Fibroblast of skin of right biceps (primary cell): ENCODE results near the gene FBXO31.

Experiments used
- DNase-seq: peaks from one replicate; pipeline ENCODE4 v3.0.0-alpha.2; 2013

The FBXO31 gene

GRCh38 chr16:87383505-87384161, at the start of gene FBXO31:
TSS of gene FBXO31 (minus strand) at chr16:87383776. CDS start at chr16:87383744, 32 bp downstream.
- peak; percentile 96 for DNase-seq

- DNase-seq: no peak
Measured at GRCh38 chr16:87432330-87432915, 48.8 kb upstream of the FBXO31 start.

GRCh38 chr16:87431926-87432325, 48.4 kb upstream of the FBXO31 start:
- DNase-seq: peak; percentile 82

GRCh38 chr16:87426423-87427215, 43.0 kb upstream of the FBXO31 start:
- DNase-seq: no peak

GRCh38 chr16:87425941-87426340, 42.4 kb upstream of the FBXO31 start:
- no peak for DNase-seq

GRCh38 chr16:87424266-87424665, 40.7 kb upstream of the FBXO31 start:
- DNase-seq: no peak

GRCh38 chr16:87423429-87423828, 39.9 kb upstream of the FBXO31 start:
- no peak for DNase-seq

- DNase-seq: no peak
Measured at GRCh38 chr16:87422106-87422505, 38.5 kb upstream of the FBXO31 start.

DNA sequence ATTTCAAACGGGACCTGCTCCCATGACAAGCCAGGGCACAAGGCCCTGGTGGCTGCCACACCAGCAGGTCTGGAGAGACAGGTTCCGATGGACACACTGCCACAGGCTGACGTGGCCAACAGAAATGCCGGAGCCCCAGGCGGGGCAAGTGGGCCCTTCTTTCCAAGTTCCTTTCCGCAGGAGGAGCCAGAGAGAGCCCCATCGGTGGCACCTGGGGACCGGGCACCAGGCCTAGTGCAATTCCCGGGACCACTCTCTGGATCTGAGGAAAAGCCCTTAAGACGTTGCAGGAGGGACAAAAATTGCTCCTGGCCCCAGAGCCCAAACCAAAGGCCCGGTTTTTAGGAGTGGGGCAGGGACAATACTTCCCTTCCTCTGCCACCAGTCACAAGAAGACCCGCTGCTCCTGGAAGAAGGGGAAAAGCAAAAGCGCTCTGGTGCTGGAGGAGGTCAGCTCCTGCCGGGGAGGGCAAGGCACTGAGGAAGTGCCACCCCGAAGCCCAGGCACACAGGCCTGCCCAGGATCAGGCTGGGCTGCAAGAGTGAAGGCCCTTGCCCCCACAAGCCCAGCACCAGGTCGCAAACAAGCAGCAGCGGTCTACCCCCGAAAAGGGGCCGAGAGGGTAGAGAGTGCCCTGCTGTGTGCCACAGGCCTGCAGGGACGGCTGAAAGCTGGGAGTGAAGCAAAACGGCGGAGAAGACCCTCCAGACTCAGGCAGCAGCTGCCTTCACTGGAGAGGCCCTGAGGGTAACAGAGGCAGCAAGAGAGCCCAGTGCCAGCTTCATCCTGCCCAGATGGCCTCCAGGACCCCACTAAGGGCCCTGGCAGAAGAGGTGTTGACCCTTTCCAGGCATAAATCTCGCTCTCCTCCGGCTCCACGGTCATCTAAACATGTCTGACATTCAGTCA, 37.7 kb upstream of the FBXO31 start:
- no peak for DNase-seq

- no peak for DNase-seq
Measured at GRCh38 chr16:87420026-87421002, 36.7 kb upstream of the FBXO31 start.

- DNase-seq: no peak
Measured at GRCh38 chr16:87418644-87419043, 35.1 kb upstream of the FBXO31 start.

- no peak for DNase-seq
Measured at GRCh38 chr16:87418216-87418615, 34.6 kb upstream of the FBXO31 start.

- no peak for DNase-seq
Measured at GRCh38 chr16:87417528-87417910, 33.9 kb upstream of the FBXO31 start.

- peak; percentile 59 for DNase-seq
Measured at GRCh38 chr16:87416826-87417527, 33.4 kb upstream of the FBXO31 start.

GRCh38 chr16:87415441-87415840, 31.9 kb upstream of the FBXO31 start:
- DNase-seq: no peak

- no peak for DNase-seq
Measured at GRCh38 chr16:87414251-87414680, 30.7 kb upstream of the FBXO31 start.

DNA sequence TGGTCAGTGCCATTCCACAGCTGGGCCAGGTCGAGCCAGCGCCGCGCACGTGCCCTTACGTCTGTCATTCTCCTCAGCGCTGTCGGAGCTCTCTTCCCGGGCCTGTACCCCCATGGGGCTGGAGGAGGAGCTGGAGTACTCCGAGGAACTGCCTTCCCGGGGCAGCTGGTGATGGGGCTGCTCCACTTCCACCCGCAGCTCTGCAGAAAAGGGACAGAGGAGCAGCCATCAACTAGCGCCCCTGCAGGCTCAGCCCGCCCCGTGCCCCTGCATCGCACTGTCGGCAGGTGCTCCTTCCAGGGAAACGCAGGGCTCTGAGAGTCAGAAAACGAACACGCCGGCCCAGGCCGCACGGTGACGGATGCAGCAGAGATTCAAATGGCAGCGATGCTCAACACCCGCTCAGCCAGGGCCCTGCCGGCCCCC, 29.4 kb upstream of the FBXO31 start:
- DNase-seq: no peak

GRCh38 chr16:87412371-87412995, 28.9 kb upstream of the FBXO31 start:
- DNase-seq: no peak

GRCh38 chr16:87411375-87412271, 28.0 kb upstream of the FBXO31 start:
- no peak for DNase-seq
